ENCODE data around the gene HLA-A. TPM values are rescaled to one million over a fixed set of nuclear protein-coding genes. Genes with fewer than 3 reads are reported as not detected.

Gene HLA-A
- total RNA-seq, 1 experiment from 2014 or later, result 251 TPM

- DNase-seq (ENCODE audit: low read depth, low spot score) (no peak), ATAC-seq (no peak)
- H3K9me3 ChIP-seq (ENCODE audit: control insufficient read depth in 1 of 2, insufficient read depth in 1 of 2, low read depth in 1 of 2, low read length in 2 of 2), result no peaks in the 10 kb centered on the region
- no peak overlapping the region for H3K4me2 ChIP-seq (ENCODE audit: low read length)
- H3K4me3 ChIP-seq (replicated peaks in 1 of 2; ENCODE audit: low read depth in 1 of 2, low read length in 2 of 2), result no peak overlapping the region
- ChIA-PET CTCF (no interaction called here), RAD21 (ENCODE audit: low non-redundant PET in 1 of 2, low total read pairs in 2 of 2, uncharacterized antibody in 2 of 2, unreplicated experiment in 2 of 2) (no interaction called here), POLR2A (no interaction called here)
- no peaks in the 10 kb centered on the region for H3K9me2 ChIP-seq (ENCODE audit: insufficient read depth)
- no peak overlapping the region for H2AFZ ChIP-seq (ENCODE audit: low read depth, low read length, poor library complexity, severe bottlenecking)
- no peaks in the 10 kb centered on the region for H3K4me1 ChIP-seq (ENCODE audit: control insufficient read depth in 1 of 2, insufficient read depth in 2 of 2, low read length in 2 of 2)
- no peaks in the 10 kb centered on the region for H3K79me2 ChIP-seq (ENCODE audit: insufficient read depth, low read length)
- no peak overlapping the region for H3K9ac ChIP-seq (ENCODE audit: low read length)
- no peak overlapping the region for H3K27ac ChIP-seq (ENCODE audit: low read depth, low read length)
- H3K27me3 ChIP-seq (ENCODE audit: insufficient read depth, low read length), result no peaks in the 10 kb centered on the region
- no TSS peak for BruUV-seq (replicated peaks)
- TF ChIP-seq SIN3A (IDR thresholded peaks at IDR 0.05; ENCODE audit: low read depth) (no peak), ZNF274 (IDR thresholded peaks at IDR 0.05; ENCODE audit: low read depth, low read length) (no peak), ZBTB33 (IDR thresholded peaks at IDR 0.05; ENCODE audit: extremely low read depth, insufficient replicate concordance, low read length) (no peak), EZH2phosphoT487 (IDR thresholded peaks at IDR 0.05; ENCODE audit: borderline replicate concordance) (no peak), EGR1 (IDR thresholded peaks at IDR 0.05; ENCODE audit: low read depth) (no peak), CTCF (IDR thresholded peaks at IDR 0.05 in 2 of 3, conservative IDR thresholded peaks at IDR 0.05 in 1 of 3; ENCODE audit: borderline replicate concordance in 1 of 3, insufficient read depth in 1 of 3, low read depth in 2 of 3, low read length in 2 of 3) (no peak), MAX (IDR thresholded peaks at IDR 0.05) (no peak), EZH2 (IDR thresholded peaks at IDR 0.05) (no peak), JUND (IDR thresholded peaks at IDR 0.05) (no peak), YY1 (IDR thresholded peaks at IDR 0.05; ENCODE audit: extremely low read depth, insufficient replicate concordance, low read depth, low read length) (no peak), ZFX (IDR thresholded peaks at IDR 0.05) (no peak), TCF7L2 (IDR thresholded peaks at IDR 0.05; ENCODE audit: borderline replicate concordance, extremely low read depth, insufficient read depth, insufficient read length) (no peak), REST (IDR thresholded peaks at IDR 0.05; ENCODE audit: low read depth) (no peak), RAD21 (IDR thresholded peaks at IDR 0.05; ENCODE audit: low read depth) (no peak), SP1 (IDR thresholded peaks at IDR 0.05; ENCODE audit: low read depth) (no peak), POLR2AphosphoS5 (IDR thresholded peaks at IDR 0.05; ENCODE audit: low read depth, low read length) (no peak), CEBPB (IDR thresholded peaks at IDR 0.05; ENCODE audit: low read depth) (no peak), ATF3 (IDR thresholded peaks at IDR 0.05) (no peak), CBX3 (IDR thresholded peaks at IDR 0.05; ENCODE audit: low read depth) (no peak)
- intact Hi-C loops (cut with micrococcal nuclease), result no loop called here
- no peaks in the 10 kb centered on the region for H3K36me3 ChIP-seq (ENCODE audit: control insufficient read depth in 1 of 2, insufficient read depth in 2 of 2, low read length in 2 of 2)
- H4K20me1 ChIP-seq (ENCODE audit: insufficient read depth), result no peaks in the 10 kb centered on the region
Observed at GRCh38 chr6:29908710-29909109, 33.6 kb upstream of the HLA-A start.

Data from HCT116 (cell line).